HFFc6 (cell line): Measurements from ENCODE around the gene ACAA2. TPM values are rescaled to one million over a fixed set of nuclear protein-coding genes. Genes with fewer than 3 reads are reported as not detected.
A peak's percentile ranks its signal among the peaks of the same experiment; 100 is the strongest.

Experiments used
- DNase-seq: peaks from one replicate; pipeline ENCODE4 v3.0.0-alpha.2; 2018
- H3K27ac Mint-ChIP-seq: 2 replicates; pipeline ENCODE4 v1.8.0; 2020; ENCODE audit warnings: mild to moderate bottlenecking, mixed read lengths
- H3K27me3 Mint-ChIP-seq: 2 replicates; pipeline ENCODE4 v1.8.0; 2021; ENCODE audit warnings: mild to moderate bottlenecking, moderate library complexity, mixed read lengths; ENCODE audit not compliant: insufficient read depth
- H3K36me3 Mint-ChIP-seq: 2 replicates; pipeline ENCODE4 v1.8.0; 2021; ENCODE audit warnings: low read depth, mixed read lengths
- H3K4me1 Mint-ChIP-seq: 2 replicates; pipeline ENCODE4 v1.8.0; 2020; ENCODE audit warnings: low read depth, mixed read lengths
- H3K4me3 Mint-ChIP-seq: 2 replicates; pipeline ENCODE4 v1.8.0; 2020; ENCODE audit warnings: mild to moderate bottlenecking, moderate library complexity, mixed read lengths
- H3K9me3 Mint-ChIP-seq: 2 replicates; pipeline ENCODE4 v1.8.0; 2020; ENCODE audit warnings: mild to moderate bottlenecking, mixed read lengths
- CTCF ChIP-seq: fragments of 200-600 bp; sonication (generic); IDR thresholded peaks from 2 replicates; pipeline ENCODE4 v1.5.0; 2021; ENCODE audit warnings: antibody characterized with exemption, mild to moderate bottlenecking
- total RNA-seq, 6 experiments: library from RNA; stranded (reverse); fragmentation: NEBNext Ultra II Directional; extraction: Animal tissue kit (Norgen Biotek cat#: 25700); gene quantifications; 2 replicates in 1 of 6; 3 replicates in 5 of 6; pipeline ENCODE4 v1.2.3, GENCODE V29; 2021

Gene ACAA2
- total RNA-seq, 6 experiments from 2014 or later = 6.3 to 23.3 (median 7.1) TPM

GRCh38 chr18:49858309-49859020 lies 45.1 kb upstream of the ACAA2 start:
- peak; percentile 46 for DNase-seq
- Mint-ChIP-seq H3K9me3 (no peaks in the 10 kb centered on the region), H3K4me3 (no peak overlapping the region), H3K27me3 (peaks cover 22% of the 10 kb centered on the region), H3K36me3 (no peaks in the 10 kb centered on the region), H3K4me1 (peaks cover 6% of the 10 kb centered on the region; the same call in 1 of the 2 replicates), H3K27ac (no peak overlapping the region)
- TF ChIP-seq CTCF = peak; percentile 99

GRCh38 chr18:49857708-49858107 lies 44.4 kb upstream of the ACAA2 start:
- peaks cover 26% of the 10 kb centered on the region for H3K27me3 Mint-ChIP-seq
- TF ChIP-seq CTCF = peak; percentile 13; the same call in 1 of the 2 replicates
- H3K4me1 Mint-ChIP-seq = peaks cover 6% of the 10 kb centered on the region; the same call in 1 of the 2 replicates
- no peak for DNase-seq
- H3K9me3 Mint-ChIP-seq = no peaks in the 10 kb centered on the region
- no peaks in the 10 kb centered on the region for H3K36me3 Mint-ChIP-seq
- H3K27ac Mint-ChIP-seq = no peak overlapping the region
- no peak overlapping the region for H3K4me3 Mint-ChIP-seq

- Mint-ChIP-seq H3K4me1 (peaks cover 6% of the 10 kb centered on the region; the same call in 1 of the 2 replicates), H3K27me3 (peaks cover 27% of the 10 kb centered on the region), H3K4me3 (no peak overlapping the region), H3K9me3 (no peaks in the 10 kb centered on the region), H3K36me3 (no peaks in the 10 kb centered on the region), H3K27ac (no peak overlapping the region)
- TF ChIP-seq CTCF = no peak
- DNase-seq = no peak
Observed at GRCh38 chr18:49856496-49856895, 43.2 kb upstream of the ACAA2 start.

GRCh38 chr18:49855711-49856415 lies 42.5 kb upstream of the ACAA2 start:
- Mint-ChIP-seq H3K36me3 (no peaks in the 10 kb centered on the region), H3K27ac (no peak overlapping the region), H3K9me3 (no peaks in the 10 kb centered on the region), H3K4me3 (no peak overlapping the region), H3K4me1 (peaks cover 6% of the 10 kb centered on the region; the same call in 1 of the 2 replicates), H3K27me3 (peaks cover 26% of the 10 kb centered on the region)
- TF ChIP-seq CTCF = no peak
- no peak for DNase-seq

- Mint-ChIP-seq H3K27ac (no peak overlapping the region), H3K36me3 (no peaks in the 10 kb centered on the region), H3K4me1 (peaks cover 11% of the 10 kb centered on the region), H3K4me3 (no peak overlapping the region), H3K27me3 (peaks cover 21% of the 10 kb centered on the region), H3K9me3 (no peaks in the 10 kb centered on the region)
- no peak for TF ChIP-seq CTCF
- no peak for DNase-seq
Observed at GRCh38 chr18:49854681-49855080, 41.3 kb upstream of the ACAA2 start.
